Stimulated activated CD4-positive, alpha-beta T cell treated with anti-CD3 and anti-CD28 coated beads, Interleukin-1b, Interleukin-23, amount 100 ng/mL, for 1 hour (primary cell): ENCODE measurements around the gene GNB3.
A peak's percentile ranks its signal among the peaks of the same experiment; 100 is the strongest.

Experiments
- DNase-seq, 2 donors: peaks; one replicate each; pipeline ENCODE4 v3.0.0-alpha.2; 2020; ENCODE audit warnings: low read depth in 2 of 2

The GNB3 gene

DNA sequence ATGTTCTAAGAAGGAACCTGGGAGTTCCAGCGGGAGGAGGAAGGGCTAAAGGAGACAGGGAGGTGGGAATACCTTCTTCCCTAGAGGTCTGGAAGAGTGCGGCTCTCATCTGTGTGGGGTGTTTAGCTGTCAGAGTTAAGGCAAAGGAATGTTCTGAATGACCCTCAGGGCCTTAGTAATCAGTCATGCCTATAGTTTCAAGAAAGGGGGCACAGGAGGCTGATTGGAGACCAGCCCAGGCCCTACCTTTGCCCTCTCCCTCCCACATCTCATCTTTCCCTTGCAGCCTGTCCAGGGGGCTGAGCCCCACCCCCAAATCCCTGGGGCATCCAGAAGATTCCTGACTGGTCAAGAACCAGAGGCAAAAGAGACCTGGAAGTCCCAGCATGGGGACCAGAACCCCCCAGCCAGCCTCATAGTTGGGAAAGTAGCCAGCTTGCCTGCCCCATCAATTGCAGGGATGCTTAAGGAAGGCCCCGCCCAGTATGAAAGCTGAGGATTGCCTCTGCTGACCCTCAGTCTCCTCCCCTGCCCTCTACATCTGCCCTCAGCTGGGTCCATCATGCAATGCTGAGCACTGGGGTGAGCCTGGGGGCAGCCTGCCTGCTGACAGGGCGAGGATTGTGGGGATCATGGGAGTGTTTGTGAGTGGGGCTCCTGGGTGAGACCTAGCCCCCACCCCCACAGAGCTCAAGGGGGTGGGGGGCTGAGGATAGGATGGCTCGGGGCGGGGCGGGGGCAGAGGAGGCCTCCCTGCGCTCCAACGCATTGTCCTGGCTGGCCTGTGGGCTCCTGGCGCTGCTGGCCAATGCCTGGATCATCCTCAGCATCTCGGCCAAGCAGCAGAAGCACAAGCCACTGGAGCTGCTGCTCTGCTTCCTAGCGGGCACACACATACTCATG is 17.3 kb upstream of the GNB3 start:
- no peak for DNase-seq

DNA sequence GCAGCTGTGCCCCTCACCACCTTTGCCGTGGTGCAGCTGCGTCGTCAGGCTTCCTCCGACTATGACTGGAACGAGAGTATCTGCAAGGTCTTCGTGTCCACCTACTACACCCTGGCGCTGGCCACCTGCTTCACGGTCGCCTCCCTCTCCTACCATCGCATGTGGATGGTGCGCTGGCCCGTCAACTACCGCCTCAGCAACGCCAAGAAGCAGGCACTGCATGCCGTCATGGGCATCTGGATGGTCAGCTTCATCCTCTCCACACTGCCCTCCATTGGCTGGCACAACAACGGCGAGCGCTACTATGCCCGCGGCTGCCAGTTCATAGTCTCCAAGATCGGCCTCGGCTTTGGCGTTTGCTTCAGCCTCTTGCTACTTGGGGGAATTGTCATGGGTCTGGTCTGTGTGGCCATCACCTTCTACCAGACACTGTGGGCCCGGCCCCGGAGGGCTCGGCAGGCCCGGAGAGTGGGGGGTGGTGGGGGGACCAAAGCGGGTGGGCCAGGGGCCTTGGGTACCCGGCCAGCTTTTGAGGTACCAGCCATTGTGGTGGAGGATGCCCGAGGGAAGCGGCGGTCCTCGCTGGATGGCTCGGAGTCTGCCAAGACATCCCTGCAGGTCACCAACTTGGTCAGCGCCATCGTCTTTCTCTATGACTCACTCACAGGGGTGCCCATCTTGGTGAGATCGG is 16.5 kb upstream of the GNB3 start:
- no peak for DNase-seq

DNA sequence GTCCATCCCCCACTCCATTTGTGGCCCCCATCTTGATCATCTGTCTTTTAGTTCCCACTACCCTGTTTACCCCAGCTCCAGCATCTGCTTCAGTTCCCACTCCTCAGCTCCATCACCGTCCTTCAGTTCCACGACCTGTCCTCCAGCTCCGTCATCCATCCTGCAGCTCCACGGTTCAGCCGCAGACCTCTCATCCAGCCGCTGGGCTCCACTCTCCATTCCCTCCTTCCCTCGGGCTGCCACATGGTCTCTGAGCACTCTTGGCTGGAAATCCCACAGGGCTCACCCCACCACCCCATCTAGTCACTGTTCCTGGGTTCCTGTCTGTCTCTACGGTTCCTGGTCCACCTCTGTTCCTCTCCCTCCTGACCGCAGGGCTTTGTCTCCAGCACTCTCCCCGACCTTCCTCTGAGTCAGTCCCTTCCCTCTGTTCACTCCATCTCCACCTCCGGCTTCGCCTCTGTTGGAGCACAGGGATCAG is 15.8 kb upstream of the GNB3 start:
- no peak for DNase-seq

DNA sequence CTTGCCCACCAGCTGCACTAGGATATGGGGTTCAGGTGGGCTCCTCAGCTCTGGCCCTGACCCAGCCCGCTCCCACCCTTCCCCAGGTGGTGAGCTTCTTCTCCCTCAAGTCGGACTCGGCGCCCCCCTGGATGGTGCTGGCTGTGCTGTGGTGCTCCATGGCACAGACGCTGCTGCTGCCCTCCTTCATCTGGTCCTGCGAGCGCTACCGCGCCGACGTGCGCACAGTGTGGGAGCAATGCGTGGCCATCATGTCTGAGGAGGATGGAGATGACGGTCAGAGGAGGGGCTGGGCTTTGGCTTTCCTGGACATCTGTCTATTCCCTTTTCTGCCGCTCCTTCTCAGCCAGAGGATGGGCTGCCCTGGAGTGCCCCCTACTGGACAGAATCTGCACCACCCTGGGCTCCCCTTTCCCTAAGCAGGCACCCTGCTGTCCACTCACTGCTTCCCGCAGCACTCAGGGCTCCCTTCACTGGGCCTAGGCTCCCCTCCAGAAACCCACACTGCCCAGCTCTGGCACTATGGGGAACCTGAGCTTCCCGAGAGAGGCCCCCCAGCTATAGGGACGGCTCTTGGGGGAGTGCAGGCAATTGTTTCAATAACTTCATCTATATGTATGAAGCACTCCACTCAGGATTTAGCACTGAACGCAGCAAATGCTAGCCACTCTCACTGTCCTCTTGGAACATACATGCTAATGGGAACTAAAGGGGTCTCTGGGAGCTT is 15.2 kb upstream of the GNB3 start:
- DNase-seq = peak; percentile 68 to 82

DNA sequence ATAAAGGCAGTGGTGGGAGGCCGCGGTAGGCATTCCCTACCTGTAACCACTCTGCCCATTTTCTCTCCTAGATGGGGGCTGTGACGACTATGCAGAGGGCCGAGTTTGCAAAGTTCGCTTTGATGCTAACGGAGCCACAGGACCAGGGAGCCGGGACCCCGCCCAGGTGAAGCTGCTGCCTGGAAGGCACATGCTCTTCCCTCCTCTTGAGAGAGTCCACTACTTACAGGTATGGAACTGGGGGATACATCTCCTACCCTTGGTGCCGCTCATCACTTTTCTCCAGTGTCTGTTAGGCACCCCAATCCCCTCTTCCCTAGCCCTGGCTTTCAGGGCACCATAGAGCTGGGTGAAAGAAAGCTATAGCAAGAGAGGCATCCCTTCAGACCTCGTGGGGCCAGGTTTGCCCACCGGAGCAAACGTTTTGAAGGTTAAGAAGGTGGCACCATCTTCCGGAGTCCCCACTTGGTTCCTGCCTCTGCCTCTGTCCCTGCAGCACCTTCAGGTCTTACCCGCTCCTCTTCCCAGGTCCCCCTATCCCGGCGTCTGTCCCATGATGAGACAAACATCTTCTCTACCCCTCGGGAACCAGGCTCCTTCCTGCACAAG is 14.5 kb upstream of the GNB3 start:
- DNase-seq = no peak

DNA sequence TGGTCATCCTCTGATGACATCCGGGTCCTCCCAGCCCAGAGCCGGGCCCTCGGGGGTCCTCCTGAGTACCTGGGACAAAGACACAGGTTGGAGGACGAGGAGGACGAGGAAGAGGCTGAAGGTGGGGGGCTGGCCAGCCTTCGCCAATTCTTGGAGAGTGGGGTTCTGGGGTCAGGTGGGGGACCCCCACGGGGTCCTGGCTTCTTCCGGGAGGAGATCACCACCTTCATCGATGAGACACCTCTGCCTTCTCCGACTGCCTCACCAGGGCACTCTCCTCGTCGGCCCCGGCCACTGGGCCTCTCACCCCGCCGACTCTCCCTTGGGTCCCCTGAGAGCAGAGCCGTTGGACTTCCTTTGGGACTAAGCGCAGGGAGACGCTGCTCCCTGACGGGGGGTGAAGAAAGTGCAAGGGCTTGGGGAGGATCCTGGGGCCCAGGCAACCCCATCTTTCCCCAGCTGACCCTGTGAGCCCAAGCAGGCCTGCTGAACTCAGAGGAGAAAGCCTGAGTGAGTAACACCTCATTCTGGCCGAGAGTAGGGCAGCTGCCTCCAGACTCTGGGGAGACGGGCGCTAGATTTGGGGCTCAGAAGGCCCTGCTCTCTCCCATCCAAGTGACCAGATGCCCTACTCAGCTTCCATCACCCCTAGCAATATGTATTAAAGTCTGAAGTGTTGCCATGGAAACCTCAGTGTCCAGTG is 13.8 kb upstream of the GNB3 start:
- no peak for DNase-seq

DNA sequence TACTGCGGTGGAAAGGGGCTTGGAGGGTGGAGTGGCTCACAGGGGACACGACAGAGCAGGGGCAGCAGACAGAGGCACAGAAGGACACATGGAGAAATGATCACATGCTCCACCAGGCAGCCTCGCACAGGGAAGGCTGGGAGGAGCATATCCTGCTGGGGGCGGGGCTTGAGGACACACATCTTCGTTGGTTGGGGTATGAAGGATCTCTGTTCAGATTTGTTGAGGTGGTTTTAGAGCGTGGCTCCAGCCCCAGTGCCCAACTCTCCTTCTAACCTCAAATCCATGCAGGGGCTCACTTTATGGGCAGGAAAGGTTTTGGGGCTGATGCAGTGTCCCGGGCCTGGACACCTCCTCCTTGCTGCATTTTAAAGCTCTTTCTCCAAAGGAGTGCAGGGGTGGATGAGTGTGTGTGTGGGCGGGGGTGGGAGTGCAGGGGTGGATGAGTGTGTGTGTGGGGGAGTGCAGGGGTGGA is 13.3 kb upstream of the GNB3 start:
- no peak for DNase-seq

DNA sequence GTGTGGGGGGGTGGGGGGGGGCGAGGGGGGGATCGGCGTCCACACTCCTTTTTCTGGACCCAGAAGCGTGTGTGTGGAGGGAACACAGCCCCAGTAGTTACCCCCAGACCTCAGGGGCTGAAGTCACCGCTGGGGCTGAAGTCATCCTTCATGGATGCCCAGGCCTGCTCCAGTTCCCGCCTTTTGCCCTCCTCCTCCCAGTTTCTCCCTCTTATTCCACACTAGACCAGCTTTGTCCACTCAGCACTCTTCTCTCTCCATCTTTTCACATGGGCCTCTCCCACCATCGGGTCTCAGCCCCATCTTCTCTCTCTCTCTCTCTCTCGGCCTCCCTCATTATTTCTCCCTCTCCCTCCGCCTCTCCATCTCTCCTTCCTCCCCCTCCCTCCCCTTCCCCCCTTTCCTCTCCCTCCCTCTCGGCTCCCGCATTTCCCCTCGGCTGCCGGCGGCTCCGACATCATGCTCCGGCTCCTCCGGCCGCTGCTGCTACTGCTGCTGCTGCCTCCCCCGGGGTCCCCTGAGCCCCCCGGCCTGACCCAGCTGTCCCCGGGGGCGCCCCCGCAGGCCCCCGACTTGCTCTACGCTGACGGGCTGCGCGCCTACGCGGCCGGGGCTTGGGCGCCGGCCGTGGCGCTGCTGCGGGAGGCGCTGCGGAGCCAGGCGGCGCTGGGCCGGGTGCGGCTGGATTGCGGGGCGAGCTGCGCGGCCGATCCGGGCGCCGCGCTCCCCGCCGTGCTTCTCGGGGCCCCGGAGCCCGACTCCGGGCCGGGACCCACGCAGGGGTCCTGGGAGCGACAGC is 12.5 kb upstream of the GNB3 start, which contains the start of gene P3H3:
Gene P3H3, plus strand, starts transcription at position 426 of the 799 bp plus-strand sequence. Its CDS starts 34 bp downstream, at position 460.
- no peak for DNase-seq

DNA sequence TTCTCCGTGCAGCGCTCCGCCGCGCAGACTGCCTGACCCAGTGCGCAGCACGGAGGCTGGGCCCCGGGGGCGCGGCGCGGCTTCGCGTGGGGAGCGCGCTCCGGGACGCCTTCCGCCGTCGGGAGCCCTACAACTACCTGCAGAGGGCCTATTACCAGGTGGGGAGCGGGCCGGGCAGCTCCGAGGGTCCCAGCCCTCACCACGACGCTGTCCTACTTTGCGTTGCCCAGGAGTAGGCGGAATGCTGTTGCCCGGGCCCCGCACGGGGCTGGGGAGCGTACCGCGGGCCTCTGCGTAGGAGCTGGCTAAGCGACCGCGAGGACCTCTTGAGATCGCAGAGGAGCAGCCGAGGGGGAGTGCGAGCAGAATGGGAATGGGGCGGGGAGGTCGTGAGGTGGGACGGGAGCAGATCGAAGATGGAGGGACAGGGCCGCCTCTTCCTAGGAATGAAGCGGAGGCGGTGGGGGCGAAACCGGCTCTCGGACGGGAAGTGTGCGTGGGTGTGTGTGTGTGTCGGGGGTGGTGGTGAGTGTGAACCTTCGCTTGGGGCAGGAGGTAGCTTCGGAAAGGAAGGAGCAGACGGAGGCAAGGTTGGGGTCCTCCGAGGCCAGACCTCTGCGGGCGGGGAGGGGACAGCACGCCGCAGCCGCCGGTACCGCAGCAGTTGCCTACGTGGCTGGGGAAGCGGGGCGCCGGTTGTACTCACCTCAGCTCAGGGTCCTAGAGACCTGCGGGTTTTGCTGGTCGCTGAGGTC is 11.8 kb upstream of the GNB3 start:
- no peak for DNase-seq

DNA sequence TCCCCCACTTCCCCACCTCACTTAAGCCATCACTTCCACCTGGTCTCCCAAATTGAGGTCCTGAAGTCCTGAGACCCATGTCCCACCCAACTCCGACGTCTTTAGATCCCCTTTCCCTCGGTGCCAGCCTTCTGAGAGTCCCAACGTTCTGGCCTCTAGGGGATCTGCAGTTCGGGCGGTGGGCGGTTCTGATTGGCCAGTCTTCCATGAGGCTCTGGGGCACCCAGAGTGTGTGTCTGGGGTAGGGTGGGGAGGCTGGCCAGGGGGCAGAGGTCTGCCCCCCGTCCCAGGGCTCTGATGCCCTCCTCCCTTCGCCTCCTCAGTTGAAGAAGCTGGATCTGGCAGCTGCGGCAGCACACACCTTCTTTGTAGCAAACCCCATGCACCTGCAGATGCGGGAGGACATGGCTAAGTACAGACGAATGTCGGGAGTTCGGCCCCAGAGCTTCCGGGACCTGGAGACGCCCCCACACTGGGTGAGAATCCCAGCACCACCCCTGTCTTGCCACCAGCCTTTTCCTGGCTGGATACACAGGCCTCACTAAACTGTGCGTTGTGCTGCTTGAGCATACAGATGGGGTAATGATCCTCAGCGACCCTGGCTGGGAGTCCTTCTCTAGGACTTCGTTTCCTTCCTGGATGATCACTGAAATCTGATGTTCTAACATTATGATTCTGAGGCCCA is 11.0 kb upstream of the GNB3 start:
- no peak for DNase-seq

DNA sequence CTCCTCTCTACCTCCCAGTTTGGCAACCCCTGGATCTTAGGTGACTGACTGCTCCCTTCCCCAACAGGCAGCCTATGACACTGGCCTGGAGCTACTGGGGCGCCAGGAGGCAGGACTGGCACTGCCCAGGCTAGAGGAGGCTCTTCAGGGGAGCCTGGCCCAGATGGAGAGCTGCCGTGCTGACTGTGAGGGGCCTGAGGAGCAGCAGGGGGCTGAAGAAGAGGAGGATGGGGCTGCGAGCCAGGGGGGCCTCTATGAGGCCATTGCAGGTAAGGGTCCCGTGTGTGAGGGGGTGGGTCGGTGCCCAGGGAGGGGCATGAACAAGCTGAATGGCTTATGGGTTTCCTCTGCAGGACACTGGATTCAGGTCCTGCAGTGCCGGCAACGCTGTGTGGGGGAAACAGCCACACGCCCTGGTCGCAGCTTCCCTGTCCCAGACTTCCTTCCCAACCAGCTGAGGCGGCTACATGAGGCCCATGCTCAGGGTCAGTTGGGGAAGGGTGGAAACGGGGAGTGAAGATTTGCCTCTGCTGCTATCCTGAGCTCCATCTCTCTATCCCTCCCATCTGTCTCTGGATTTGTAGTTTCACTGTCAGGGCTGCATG is 10.3 kb upstream of the GNB3 start:
- DNase-seq = no peak

DNA sequence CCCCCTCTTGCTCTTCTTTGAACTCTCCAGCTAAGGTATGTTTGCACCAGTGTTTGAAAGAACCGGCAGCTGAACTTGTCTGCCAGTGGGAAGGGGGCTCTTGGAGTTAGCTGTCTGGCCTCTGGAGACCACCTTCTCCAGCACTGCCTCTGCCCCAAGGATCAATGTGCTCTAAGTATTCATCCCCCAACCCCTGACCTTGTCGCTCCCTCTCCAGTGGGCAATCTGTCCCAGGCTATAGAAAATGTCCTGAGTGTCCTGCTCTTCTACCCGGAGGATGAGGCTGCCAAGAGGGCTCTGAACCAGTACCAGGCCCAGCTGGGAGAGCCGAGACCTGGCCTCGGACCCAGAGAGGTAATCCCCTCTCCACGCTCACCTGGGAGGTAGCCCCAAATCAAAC is 9.7 kb upstream of the GNB3 start:
- DNase-seq = no peak

DNA sequence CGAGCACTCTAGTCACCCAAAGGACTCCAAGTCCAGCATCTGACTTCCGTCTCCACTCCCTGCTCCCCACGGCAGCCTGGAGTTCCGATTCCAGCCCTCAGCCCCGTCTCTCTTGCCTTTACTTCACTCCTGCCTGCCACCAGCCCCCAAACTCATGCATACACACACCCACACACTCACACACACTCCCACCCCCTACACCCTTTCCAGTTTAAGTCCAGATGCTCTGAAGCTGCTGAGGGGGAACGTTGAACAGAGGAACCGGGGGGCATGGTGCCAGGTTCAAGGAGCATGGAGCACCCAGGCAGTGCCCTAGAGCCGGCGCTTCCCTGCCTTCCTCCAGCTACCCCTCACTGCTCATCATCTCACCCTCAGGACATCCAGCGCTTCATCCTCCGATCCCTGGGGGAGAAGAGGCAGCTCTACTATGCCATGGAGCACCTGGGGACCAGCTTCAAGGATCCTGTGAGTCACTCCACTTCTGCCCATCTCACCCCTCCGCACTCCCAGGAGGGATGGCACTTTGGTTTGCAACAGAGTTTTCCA is 9.2 kb upstream of the GNB3 start:
- no peak for DNase-seq

DNA sequence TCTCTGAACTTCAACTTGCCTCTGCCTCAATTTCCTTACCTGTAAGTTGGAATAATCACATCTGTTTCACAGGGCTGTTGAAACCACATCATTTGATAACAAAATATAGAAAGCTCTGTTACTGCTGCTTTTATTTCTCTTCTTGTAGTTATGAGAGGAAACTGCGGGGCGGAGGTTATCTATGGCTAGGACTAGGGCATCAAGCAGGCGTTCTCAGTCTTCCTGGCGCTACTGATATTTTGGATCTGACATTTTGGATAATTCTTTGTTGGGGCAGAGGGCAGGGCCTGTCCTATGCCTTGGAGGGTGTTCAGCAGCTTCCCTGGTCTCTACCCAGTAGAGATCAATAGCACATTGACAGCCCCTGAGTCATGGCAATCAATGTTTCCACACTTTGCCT is 8.6 kb upstream of the GNB3 start:
- no peak for DNase-seq

DNA sequence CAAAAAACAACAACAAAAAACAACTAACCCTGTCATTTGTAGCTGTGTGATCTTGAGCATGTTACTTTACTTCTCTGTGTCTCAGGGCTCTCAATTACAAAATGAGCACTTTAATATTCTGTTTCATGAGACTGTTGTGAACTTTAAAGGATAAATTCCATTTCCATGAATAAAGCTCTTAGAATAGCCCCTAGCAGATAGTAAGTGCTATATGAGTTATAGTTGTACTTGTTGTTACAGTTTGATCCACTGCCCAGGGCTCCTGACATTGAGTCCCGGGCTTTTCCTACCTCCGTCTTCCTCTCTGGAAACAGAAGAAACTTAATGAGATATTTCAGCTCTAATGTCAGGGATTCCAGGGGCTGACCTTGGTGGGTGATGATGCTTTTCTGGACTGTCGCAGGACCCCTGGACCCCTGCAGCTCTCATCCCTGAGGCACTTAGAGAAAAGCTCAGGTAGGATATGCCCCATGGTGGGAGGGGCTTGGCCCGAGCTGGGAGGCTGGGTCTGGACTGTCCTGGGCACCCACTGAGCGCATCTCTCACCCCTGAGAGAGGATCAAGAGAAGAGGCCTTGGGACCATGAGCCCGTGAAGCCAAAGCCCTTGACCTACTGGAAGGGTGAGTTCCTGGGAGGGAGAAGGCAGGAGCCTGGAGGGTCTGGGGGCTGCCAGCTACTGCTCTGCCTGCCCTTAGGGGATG is 7.4 kb upstream of the GNB3 start:
- no peak for DNase-seq

DNA sequence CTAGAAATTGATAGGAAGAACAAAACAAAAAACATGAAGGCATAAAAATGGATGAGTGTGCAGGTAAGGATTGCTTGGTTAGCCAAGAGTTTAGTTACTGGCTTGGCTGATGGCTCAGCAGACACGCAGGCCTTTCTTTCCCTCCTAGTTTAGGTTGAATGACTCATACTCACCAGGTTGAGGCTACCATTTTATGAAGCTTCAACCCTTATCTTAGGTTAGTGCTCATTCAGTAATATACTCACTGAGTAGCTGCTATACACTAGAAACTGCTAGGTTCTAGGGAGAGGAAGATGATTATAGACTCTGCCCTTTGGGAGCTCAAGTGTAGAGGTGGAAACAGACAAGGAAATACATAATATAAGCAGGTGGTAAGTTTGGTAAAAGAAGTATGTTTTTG is 6.5 kb upstream of the GNB3 start:
- no peak for DNase-seq

DNA sequence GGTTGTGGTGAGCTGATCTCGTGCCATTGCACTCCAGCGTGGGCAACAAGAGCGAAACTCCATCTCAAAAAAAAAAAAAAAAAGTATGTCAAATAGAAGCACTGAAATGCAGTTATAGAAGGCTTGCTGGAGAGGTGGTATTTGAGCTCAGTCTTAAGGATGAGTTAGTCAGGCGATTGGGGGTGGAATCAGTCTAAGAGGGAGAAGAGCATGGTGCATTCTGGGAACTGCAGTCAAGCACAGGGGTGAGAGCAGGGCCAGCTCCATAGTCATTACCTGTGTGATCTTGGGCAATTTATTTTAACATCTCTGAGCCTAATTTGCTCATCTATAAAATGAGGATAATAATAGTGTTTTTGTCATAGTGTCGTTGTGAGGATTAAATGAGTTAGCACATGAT is 5.9 kb upstream of the GNB3 start:
- DNase-seq = no peak

DNA sequence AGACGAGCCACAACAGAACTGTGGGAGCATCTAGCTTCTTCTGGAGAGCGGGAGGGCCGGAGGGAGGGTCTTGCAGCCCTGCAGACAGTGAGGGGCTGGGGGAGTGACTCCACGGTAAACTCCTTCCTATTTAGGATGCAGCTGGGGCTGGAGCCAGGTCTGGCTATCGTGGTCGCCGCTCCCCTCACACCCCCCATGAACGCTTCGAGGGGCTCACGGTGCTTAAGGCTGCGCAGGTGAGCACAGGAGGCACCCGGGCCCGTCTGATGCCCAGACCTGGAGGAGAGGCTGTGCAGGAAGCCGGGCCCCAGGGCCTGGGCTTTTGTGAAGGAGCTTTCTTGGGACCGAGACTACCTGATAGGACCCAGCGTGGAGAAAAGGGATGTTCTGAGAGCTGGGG is 3.9 kb upstream of the GNB3 start:
- no peak for DNase-seq
